Naive thymus-derived CD4-positive, alpha-beta T cell (primary cell): ENCODE measurements around the gene MYBPC1. TPM values are rescaled to one million over a fixed set of nuclear protein-coding genes. Genes with fewer than 3 reads are reported as not detected.

Source experiments
- ATAC-seq: fragments of 150-1000 bp; cut with Tn5 transposase; 2 replicates; pipeline ENCODE4 v1.10.0; 2021; ENCODE audit warnings: mild to moderate bottlenecking, moderate library complexity
- CTCF ChIA-PET: fragments of 350-600 bp; sonication (Branson Sonifier 250); formaldehyde crosslinking; loops from one replicate; lab custom pipeline; 2021; ENCODE audit warnings: antibody characterized with exemption; lab: Charles Lee
- POLR2A ChIA-PET: fragments of 350-600 bp; sonication (Branson Sonifier 250); formaldehyde crosslinking; loops from one replicate; lab custom pipeline; 2021; ENCODE audit warnings: antibody characterized with exemption, inconsistent platforms; lab: Charles Lee
- DNase-seq, 9 donors: peaks; one replicate each; pipeline versions ENCODE4 v3.0.0 to v3.0.0-alpha.2; 2020 to 2022; ENCODE audit warnings: mixed read lengths in 1 of 9
- H3K27ac ChIP-seq: one replicate; pipeline ENCODE4 v1.7.0; 2013; ENCODE audit warnings: mild to moderate bottlenecking, low read depth, low read length, moderate library complexity
- H3K27me3 ChIP-seq, 2 donors: one replicate each; pipeline ENCODE4 v1.7.0; 2013; ENCODE audit warnings: low read length in 2 of 2, mild to moderate bottlenecking in 2 of 2, moderate library complexity in 2 of 2; ENCODE audit not compliant: control insufficient read depth in 2 of 2, insufficient read depth in 2 of 2
- H3K36me3 ChIP-seq, 3 experiments: 1 replicate in 2 of 3; 2 replicates in 1 of 3; pipeline ENCODE4 v1.7.0; 2013; ENCODE audit warnings: low read length in 3 of 3, mild to moderate bottlenecking in 3 of 3, moderate library complexity in 1 of 3; ENCODE audit not compliant: insufficient read depth in 3 of 3, control insufficient read depth in 2 of 3
- H3K4me1 ChIP-seq, 2 donors: one replicate each; pipeline ENCODE4 v1.7.0; 2013; ENCODE audit warnings: low read length in 2 of 2, mild to moderate bottlenecking in 2 of 2, moderate library complexity in 1 of 2; ENCODE audit not compliant: control insufficient read depth in 2 of 2, insufficient read depth in 2 of 2
- H3K4me3 ChIP-seq: 2 replicates; pipeline ENCODE4 v1.7.0; 2013; ENCODE audit warnings: mild to moderate bottlenecking, low read length
- H3K9me3 ChIP-seq, 3 experiments: 1 replicate in 2 of 3; 2 replicates in 1 of 3; pipeline ENCODE4 v1.7.0; 2013; ENCODE audit warnings: low read length in 3 of 3; ENCODE audit not compliant: control insufficient read depth in 2 of 3
- H3K27ac Mint-ChIP-seq, 9 donors: one replicate each; pipeline ENCODE4 v1.8.0; 2020 to 2022; ENCODE audit warnings: mixed read lengths in 9 of 9, mild to moderate bottlenecking in 8 of 9, moderate library complexity in 5 of 9, inconsistent platforms in 2 of 9
- H3K27me3 Mint-ChIP-seq, 5 donors: one replicate each; pipeline ENCODE4 v1.8.0; 2021 to 2022; ENCODE audit warnings: mixed read lengths in 5 of 5, mild to moderate bottlenecking in 1 of 5
- H3K36me3 Mint-ChIP-seq, 5 donors: one replicate each; pipeline ENCODE4 v1.8.0; 2020 to 2022; ENCODE audit warnings: mixed read lengths in 5 of 5, mild to moderate bottlenecking in 3 of 5, inconsistent platforms in 1 of 5
- H3K4me1 Mint-ChIP-seq, 7 donors: one replicate each; pipeline ENCODE4 v1.8.0; 2020 to 2022; ENCODE audit warnings: mixed read lengths in 7 of 7, mild to moderate bottlenecking in 3 of 7, inconsistent platforms in 1 of 7
- H3K4me3 Mint-ChIP-seq, 10 donors: one replicate each; pipeline ENCODE4 v1.8.0; 2020 to 2022; ENCODE audit warnings: mild to moderate bottlenecking in 10 of 10, mixed read lengths in 10 of 10, moderate library complexity in 6 of 10, inconsistent platforms in 2 of 10
- H3K9me3 Mint-ChIP-seq, 11 donors: one replicate each; pipeline ENCODE4 v1.8.0; 2020 to 2022; ENCODE audit warnings: mixed read lengths in 11 of 11, mild to moderate bottlenecking in 4 of 11, inconsistent platforms in 1 of 11, moderate library complexity in 1 of 11
- intact Hi-C, 2 donors: fragments of 100-400 bp; cut with micrococcal nuclease; formaldehyde crosslinking; loops; one replicate each; pipeline ENCODE4 v1.15.1; 2023
- polyA plus RNA-seq, 2 donors: library from polyadenylated mRNA; unstranded; fragments of 300-500 nt; fragmentation: Illumina TruSeq; gene quantifications; one replicate each; pipeline ENCODE4 v1.2.3, GENCODE V29; 2021
- total RNA-seq, 6 experiments: library from RNA in 5 of 6; stranded (reverse) in 5 of 6; gene quantifications; 1 replicate in 5 of 6; 2 replicates in 1 of 6; pipeline ENCODE4 v1.2.3 and lab custom pipeline; 2021 to 2026

MYBPC1 gene
- total and polyA plus RNA-seq, 7 experiments from 2014 or later: not detected

GRCh38 chr12:101597164-101597563, 2.4 kb downstream of the MYBPC1 start:
- no peak overlapping the region for H3K27ac Mint-ChIP-seq
- intact Hi-C loops: no loop called here
- peaks cover 0 to 9% (median 5%) of the 10 kb centered on the region in 5 donors for H3K27me3 Mint-ChIP-seq
- ATAC-seq (no peak), DNase-seq (no peak)
- ChIA-PET CTCF (no interaction called here), POLR2A (no interaction called here)
- no peak overlapping the region for H3K4me3 ChIP-seq
- no peaks in the 10 kb centered on the region for H3K4me1 Mint-ChIP-seq
- no peaks in the 10 kb centered on the region for H3K27me3 ChIP-seq
- no peak overlapping the region for H3K27ac ChIP-seq
- no peaks in the 10 kb centered on the region for H3K36me3 ChIP-seq
- H3K4me1 ChIP-seq: no peaks in the 10 kb centered on the region
- no peaks in the 10 kb centered on the region for H3K9me3 ChIP-seq
- no peaks in the 10 kb centered on the region for H3K36me3 Mint-ChIP-seq
- no peaks in the 10 kb centered on the region for H3K9me3 Mint-ChIP-seq
- no peak overlapping the region for H3K4me3 Mint-ChIP-seq

- no peaks in the 10 kb centered on the region for H3K4me1 ChIP-seq
- intact Hi-C loops: no loop called here
- no peaks in the 10 kb centered on the region for H3K4me1 Mint-ChIP-seq
- no peaks in the 10 kb centered on the region for H3K36me3 ChIP-seq
- ChIA-PET CTCF (no interaction called here), POLR2A (no interaction called here)
- DNase-seq: no peak
- no peak overlapping the region for H3K4me3 Mint-ChIP-seq
- no peaks in the 10 kb centered on the region for H3K9me3 Mint-ChIP-seq
- H3K9me3 ChIP-seq: no peaks in the 10 kb centered on the region
- no peak overlapping the region for H3K27ac ChIP-seq
- H3K27me3 Mint-ChIP-seq: peaks cover 0 to 9% (median 5%) of the 10 kb centered on the region in 5 donors
- no peaks in the 10 kb centered on the region for H3K36me3 Mint-ChIP-seq
- H3K27ac Mint-ChIP-seq: no peak overlapping the region
- H3K27me3 ChIP-seq: no peaks in the 10 kb centered on the region
- no peak for ATAC-seq
- H3K4me3 ChIP-seq: no peak overlapping the region
Measured at GRCh38 chr12:101598483-101598882, 3.7 kb downstream of the MYBPC1 start.

- H3K27me3 Mint-ChIP-seq: peaks cover 0 to 6% (median 5%) of the 10 kb centered on the region in 5 donors
- Histone ChIP-seq H3K27ac (no peak overlapping the region), H3K36me3 (no peaks in the 10 kb centered on the region), H3K4me3 (no peak overlapping the region), H3K27me3 (no peaks in the 10 kb centered on the region), H3K9me3 (no peaks in the 10 kb centered on the region), H3K4me1 (no peaks in the 10 kb centered on the region)
- no peak overlapping the region for H3K27ac Mint-ChIP-seq
- ChIA-PET CTCF (no interaction called here), POLR2A (no interaction called here)
- H3K9me3 Mint-ChIP-seq: no peaks in the 10 kb centered on the region
- DNase-seq (no peak), ATAC-seq (no peak)
- intact Hi-C loops: no loop called here
- H3K4me3 Mint-ChIP-seq: no peak overlapping the region
- no peaks in the 10 kb centered on the region for H3K4me1 Mint-ChIP-seq
- no peaks in the 10 kb centered on the region for H3K36me3 Mint-ChIP-seq
Measured at GRCh38 chr12:101599311-101599710, 4.5 kb downstream of the MYBPC1 start.

GRCh38 chr12:101599771-101600484, 5.2 kb downstream of the MYBPC1 start:
- ChIA-PET CTCF (no interaction called here), POLR2A (no interaction called here)
- Histone ChIP-seq H3K4me1 (no peaks in the 10 kb centered on the region), H3K27me3 (no peaks in the 10 kb centered on the region), H3K4me3 (no peak overlapping the region), H3K27ac (no peak overlapping the region), H3K9me3 (no peaks in the 10 kb centered on the region), H3K36me3 (no peaks in the 10 kb centered on the region)
- DNase-seq: no peak
- Mint-ChIP-seq H3K27ac (no peak overlapping the region), H3K9me3 (no peaks in the 10 kb centered on the region), H3K4me3 (no peak overlapping the region), H3K27me3 (peaks cover 0 to under 1% (median 0%) of the 10 kb centered on the region in 5 donors), H3K36me3 (no peaks in the 10 kb centered on the region), H3K4me1 (no peaks in the 10 kb centered on the region)
- no peak for ATAC-seq
- intact Hi-C loops: no loop called here

- no peak for DNase-seq
- CTCF ChIA-PET: no interaction called here
- H3K36me3 Mint-ChIP-seq: no peaks in the 10 kb centered on the region
- Histone ChIP-seq H3K4me1 (no peaks in the 10 kb centered on the region), H3K4me3 (no peak overlapping the region), H3K27me3 (no peaks in the 10 kb centered on the region), H3K27ac (no peak overlapping the region), H3K9me3 (no peaks in the 10 kb centered on the region), H3K36me3 (no peaks in the 10 kb centered on the region)
- no peaks in the 10 kb centered on the region for H3K4me1 Mint-ChIP-seq
- POLR2A ChIA-PET: no interaction called here
- intact Hi-C loops: no loop called here
- H3K4me3 Mint-ChIP-seq: no peak overlapping the region
- peaks cover 0 to 4% (median 0%) of the 10 kb centered on the region in 11 donors for H3K9me3 Mint-ChIP-seq
- H3K27me3 Mint-ChIP-seq: peaks cover 0 to 4% (median 0%) of the 10 kb centered on the region in 5 donors
- no peak for ATAC-seq
- no peak overlapping the region for H3K27ac Mint-ChIP-seq
Measured at GRCh38 chr12:101604132-101604531, 9.4 kb downstream of the MYBPC1 start.

- H3K4me1 ChIP-seq: no peaks in the 10 kb centered on the region
- no peak overlapping the region for H3K4me3 ChIP-seq
- H3K9me3 ChIP-seq: no peaks in the 10 kb centered on the region
- no peak for ATAC-seq
- no peak overlapping the region for H3K27ac ChIP-seq
- intact Hi-C loops: no loop called here
- no peak for DNase-seq
- no peaks in the 10 kb centered on the region for H3K4me1 Mint-ChIP-seq
- H3K4me3 Mint-ChIP-seq: no peak overlapping the region
- no peaks in the 10 kb centered on the region for H3K27me3 ChIP-seq
- H3K9me3 Mint-ChIP-seq: peaks cover 0 to 4% (median 0%) of the 10 kb centered on the region in 11 donors
- CTCF ChIA-PET: no interaction called here
- H3K36me3 Mint-ChIP-seq: no peaks in the 10 kb centered on the region
- no peak overlapping the region for H3K27ac Mint-ChIP-seq
- peaks cover 0 to 9% (median 0%) of the 10 kb centered on the region in 5 donors for H3K27me3 Mint-ChIP-seq
- no peaks in the 10 kb centered on the region for H3K36me3 ChIP-seq
- POLR2A ChIA-PET: no interaction called here
Measured at GRCh38 chr12:101607894-101608293, 13.1 kb downstream of the MYBPC1 start.
